Stimulated activated CD4-positive, alpha-beta T cell treated with anti-CD3 and anti-CD28 coated beads, Interleukin-15, amount 100 ng/mL, for 24 hours (primary cell): ENCODE data around the gene PCSK1.
"Not testable (repeated sequence)": the region's sequence is repeated elsewhere in the genome, so short reads cannot be mapped to it uniquely, and the experiment has no call there.

Source experiments
- DNase-seq: peaks from one replicate; pipeline ENCODE4 v3.0.0-alpha.2; 2020

PCSK1 gene

GRCh38 chr5:96367337-96367736, 65.7 kb downstream of the PCSK1 start:
- DNase-seq: not testable (repeated sequence)

- DNase-seq: no peak
These were observed 78.8 kb downstream of the PCSK1 start for GRCh38 chr5:96354237-96354636.

- DNase-seq: no peak
These were observed 79.8 kb downstream of the PCSK1 start for GRCh38 chr5:96353220-96353619.

- no peak for DNase-seq
These were observed 82.4 kb downstream of the PCSK1 start for GRCh38 chr5:96350678-96351077.

GRCh38 chr5:96348536-96348935, 84.5 kb downstream of the PCSK1 start:
- no peak for DNase-seq

GRCh38 chr5:96347502-96348292, 85.4 kb downstream of the PCSK1 start:
- DNase-seq: no peak

GRCh38 chr5:96344678-96345577, 88.1 kb downstream of the PCSK1 start:
- DNase-seq: no peak

GRCh38 chr5:96343094-96343493, 90.0 kb downstream of the PCSK1 start:
- no peak for DNase-seq

GRCh38 chr5:96342581-96342980, 90.5 kb downstream of the PCSK1 start:
- DNase-seq: no peak
